ENCODE data around the gene MACF1. TPM values are rescaled to one million over a fixed set of nuclear protein-coding genes. Genes with fewer than 3 reads are reported as not detected.

Gene MACF1
- total RNA-seq, 1 experiment from 2014 or later, result 190 TPM

DNA sequence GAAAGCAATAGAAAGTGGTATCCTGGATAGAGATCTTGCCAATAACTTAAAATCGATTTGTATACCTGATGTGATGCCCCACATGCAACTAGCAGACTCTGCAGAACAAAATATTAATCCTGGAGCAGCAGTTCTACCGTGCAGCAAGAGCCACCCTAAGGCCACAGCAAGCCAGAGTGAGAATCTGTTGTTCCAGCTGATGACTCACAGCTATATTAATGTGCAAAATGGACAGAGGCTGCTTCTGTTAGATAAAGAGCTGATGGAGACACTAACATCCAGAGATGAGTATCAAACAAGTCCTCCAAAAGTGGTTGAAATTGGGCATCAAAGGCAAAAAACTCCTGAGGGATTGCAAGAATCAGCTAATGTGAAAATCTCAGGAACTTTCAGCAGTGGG lies 127.8 kb downstream of the MACF1 start:
- Histone ChIP-seq H4K5ac (ENCODE audit: insufficient read length, low read depth, low read length) (no peak overlapping the region), H2BK5ac (ENCODE audit: insufficient read length, low read length) (no peak overlapping the region), H2BK20ac (ENCODE audit: low read depth, low read length, poor library complexity, severe bottlenecking) (no peak overlapping the region), H3K23me2 (ENCODE audit: insufficient read length, low read depth, low read length, poor library complexity, severe bottlenecking) (no peaks in the 10 kb centered on the region), H3K14ac (ENCODE audit: insufficient read depth, low read length) (no peak overlapping the region), H3K4me1 (ENCODE audit: insufficient read depth, low read length) (no peaks in the 10 kb centered on the region), H3K9me3 (ENCODE audit: control insufficient read depth, low read depth, low read length) (no peaks in the 10 kb centered on the region), H3K56ac (ENCODE audit: insufficient read length, low read depth, low read length) (no peak overlapping the region), H3K18ac (ENCODE audit: insufficient read length, low read depth, low read length) (no peak overlapping the region), H2BK15ac (ENCODE audit: low read depth, low read length) (no peak overlapping the region), H3K79me1 (ENCODE audit: insufficient read depth, low read depth, low read length, poor library complexity, severe bottlenecking) (no peaks in the 10 kb centered on the region), H3K79me2 (ENCODE audit: insufficient read depth, low read length) (no peaks in the 10 kb centered on the region), H2AK5ac (ENCODE audit: insufficient read length, low read length) (no peak overlapping the region), H3K27ac (ENCODE audit: insufficient read length, low read depth, low read length) (no peak overlapping the region), H3K27me3 (ENCODE audit: insufficient read depth, low read length) (no peaks in the 10 kb centered on the region), H2AFZ (ENCODE audit: low read length) (no peak overlapping the region), H3K9ac (ENCODE audit: extremely low read depth, insufficient read length, low read length) (no peak overlapping the region), H3K4ac (ENCODE audit: low read depth, low read length) (no peak overlapping the region), H3K23ac (ENCODE audit: insufficient read length, low read depth, low read length) (no peak overlapping the region), H2BK120ac (ENCODE audit: low read depth, low read length, poor library complexity, severe bottlenecking) (no peak overlapping the region), H3T11ph (ENCODE audit: low read length) (no peak overlapping the region), H4K8ac (replicated peaks; ENCODE audit: insufficient read length, low read depth, low read length) (no peak overlapping the region), H4K91ac (ENCODE audit: insufficient read length, low read depth, low read length) (no peak overlapping the region), H3K4me2 (ENCODE audit: insufficient read depth, insufficient read length, low read length) (no peak overlapping the region), H2BK12ac (ENCODE audit: insufficient read length, low read depth, low read length) (no peak overlapping the region), H4K20me1 (ENCODE audit: control insufficient read depth, insufficient read depth, insufficient read length) (no peaks in the 10 kb centered on the region)
- TF ChIP-seq, protein P1, sequence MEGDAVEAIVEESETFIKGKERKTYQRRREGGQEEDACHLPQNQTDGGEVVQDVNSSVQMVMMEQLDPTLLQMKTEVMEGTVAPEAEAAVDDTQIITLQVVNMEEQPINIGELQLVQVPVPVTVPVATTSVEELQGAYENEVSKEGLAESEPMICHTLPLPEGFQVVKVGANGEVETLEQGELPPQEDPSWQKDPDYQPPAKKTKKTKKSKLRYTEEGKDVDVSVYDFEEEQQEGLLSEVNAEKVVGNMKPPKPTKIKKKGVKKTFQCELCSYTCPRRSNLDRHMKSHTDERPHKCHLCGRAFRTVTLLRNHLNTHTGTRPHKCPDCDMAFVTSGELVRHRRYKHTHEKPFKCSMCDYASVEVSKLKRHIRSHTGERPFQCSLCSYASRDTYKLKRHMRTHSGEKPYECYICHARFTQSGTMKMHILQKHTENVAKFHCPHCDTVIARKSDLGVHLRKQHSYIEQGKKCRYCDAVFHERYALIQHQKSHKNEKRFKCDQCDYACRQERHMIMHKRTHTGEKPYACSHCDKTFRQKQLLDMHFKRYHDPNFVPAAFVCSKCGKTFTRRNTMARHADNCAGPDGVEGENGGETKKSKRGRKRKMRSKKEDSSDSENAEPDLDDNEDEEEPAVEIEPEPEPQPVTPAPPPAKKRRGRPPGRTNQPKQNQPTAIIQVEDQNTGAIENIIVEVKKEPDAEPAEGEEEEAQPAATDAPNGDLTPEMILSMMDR (conservative IDR thresholded peaks at IDR 0.05), result no peak
- WGBS (ENCODE audit: extremely low coverage, insufficient read length, low lambda C conversion rate), result no CpG with 5 or more reads among the region's 2 CpGs
- DNase-seq, result no peak
- Mint-ChIP-seq H3K27ac (0 out of 7 replicates have a peak overlapping the region, but pooled peaks of 1 of the 3 experiments have one; percentile 4), H3K4me1 (no peaks in the 10 kb centered on the region), H3K4me3 (no peak overlapping the region), H3K9me3 (no peaks in the 10 kb centered on the region), H3K36me3 (ENCODE audit: insufficient read depth in 1 of 3, low read depth in 3 of 3) (peaks cover 11 to 70% (median 53%) of the 10 kb centered on the region in 3 experiments; a peak in 6 of 7 replicates), H3K27me3 (ENCODE audit: low read depth) (no peaks in the 10 kb centered on the region)
